Stimulated activated CD4-positive, alpha-beta T cell treated with anti-CD3 and anti-CD28 coated beads, Interleukin-1b, Interleukin-23, amount 100 ng/mL, for 24 hours (primary cell): ENCODE data around the gene TAF4.

ENCODE experiments used
- DNase-seq, 4 experiments: peaks; one replicate each; pipeline ENCODE4 v3.0.0-alpha.2; 2020; ENCODE audit warnings: low read depth in 4 of 4, low spot score in 1 of 4

The TAF4 gene

DNA sequence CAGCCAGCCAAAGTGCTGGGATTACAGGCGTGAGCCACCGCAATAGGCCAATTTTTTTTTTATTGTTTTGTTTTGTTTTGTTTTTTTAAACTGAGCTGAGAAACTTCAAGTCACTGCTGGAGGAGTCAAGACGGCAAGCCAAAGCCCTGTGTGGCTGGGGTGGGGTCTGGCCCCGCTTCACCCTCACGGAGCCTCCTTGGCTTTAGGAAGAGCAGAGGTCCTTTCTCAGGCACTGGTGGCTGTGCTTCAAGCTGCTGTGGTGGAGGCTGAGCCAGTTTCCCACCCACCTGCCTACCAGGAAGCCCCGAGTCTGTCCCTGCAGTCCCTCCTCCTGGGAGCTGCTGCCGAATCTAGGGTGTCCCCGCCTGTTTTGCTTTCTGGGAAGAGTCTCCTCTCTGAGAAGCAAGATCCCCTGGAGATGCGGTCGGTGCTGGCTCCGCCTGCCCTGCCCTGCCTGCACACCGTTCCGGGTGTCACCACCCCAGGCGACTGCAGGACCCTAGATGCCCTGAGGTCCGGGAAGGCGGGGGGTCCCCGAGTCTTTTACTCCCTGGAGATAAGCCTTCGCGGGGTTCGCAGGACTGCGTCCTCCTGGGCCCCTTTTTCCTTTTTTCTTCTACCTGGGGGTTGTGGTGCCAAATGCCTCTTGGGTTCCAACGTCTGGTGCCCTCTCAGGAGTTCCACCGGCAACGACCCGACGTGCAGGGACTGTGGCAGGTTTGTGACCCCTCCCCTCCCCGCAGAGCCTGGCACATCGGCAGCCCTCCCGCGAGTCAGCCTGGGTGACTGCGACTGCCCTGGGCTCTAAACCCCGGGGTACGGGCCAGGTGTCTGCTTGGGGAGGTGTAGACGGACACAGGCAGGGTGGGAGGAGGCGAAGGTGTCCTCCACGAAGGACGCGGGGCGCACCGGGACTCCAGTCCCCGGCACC is 100.7 kb downstream of the TAF4 start:
- DNase-seq: no peak

DNA sequence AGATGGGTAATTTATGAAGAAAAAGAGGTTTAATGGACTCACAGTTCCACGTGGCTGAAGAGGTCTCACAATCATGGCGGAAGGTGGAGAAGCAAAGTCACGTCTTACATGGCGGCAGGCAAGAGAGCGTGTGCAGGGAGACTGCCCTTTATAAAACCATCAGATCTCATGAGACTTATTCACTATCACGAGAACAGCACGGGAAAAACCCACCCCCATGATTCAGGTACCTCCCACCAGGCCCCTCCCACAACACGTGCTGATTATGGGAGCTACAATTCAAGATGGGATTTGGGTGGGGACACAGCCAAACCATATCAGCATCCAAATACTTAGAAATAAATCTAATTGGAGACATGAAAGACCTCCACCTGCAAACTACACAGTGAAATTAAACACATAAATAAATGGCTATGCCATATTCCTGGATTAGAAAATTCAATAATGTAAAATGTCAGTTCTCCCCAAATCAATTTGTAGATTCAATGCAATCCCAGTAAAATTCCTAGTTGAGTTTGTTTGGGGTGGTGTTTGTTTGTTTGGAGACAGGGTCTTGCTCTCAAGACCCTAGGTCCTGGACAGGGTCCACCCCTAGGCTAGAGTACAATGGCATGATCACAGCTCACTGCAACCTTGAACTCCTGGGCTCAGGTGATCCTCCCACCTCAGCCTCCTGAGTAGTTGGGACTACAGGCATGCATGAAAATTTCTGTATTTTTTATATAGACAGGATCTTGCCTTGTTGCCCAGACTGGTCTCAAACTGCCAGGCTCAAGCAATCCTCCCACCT is 101.6 kb downstream of the TAF4 start:
- no peak for DNase-seq

DNA sequence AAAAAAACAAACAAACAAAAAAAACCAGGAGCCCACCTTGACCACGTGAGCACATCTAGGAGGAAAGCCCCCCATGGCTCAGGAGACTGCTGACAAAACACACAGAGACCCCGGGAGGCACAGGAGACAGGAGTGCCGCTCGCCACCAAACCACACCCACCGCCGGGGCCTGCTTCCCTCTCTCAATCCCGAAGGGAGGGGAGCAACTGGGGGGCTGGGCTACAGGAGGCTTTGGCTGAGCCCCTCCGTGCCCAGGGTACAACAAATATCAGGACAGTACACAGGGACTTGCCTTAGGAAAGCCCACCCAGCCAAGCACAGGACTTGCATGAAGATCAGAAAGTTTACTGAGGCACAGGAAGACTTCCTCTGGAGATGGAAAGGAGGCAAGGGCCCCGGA is 102.5 kb downstream of the TAF4 start:
- DNase-seq: no peak

GRCh38 chr20:61960836-61961235 is 104.8 kb downstream of the TAF4 start:
- no peak for DNase-seq

DNA sequence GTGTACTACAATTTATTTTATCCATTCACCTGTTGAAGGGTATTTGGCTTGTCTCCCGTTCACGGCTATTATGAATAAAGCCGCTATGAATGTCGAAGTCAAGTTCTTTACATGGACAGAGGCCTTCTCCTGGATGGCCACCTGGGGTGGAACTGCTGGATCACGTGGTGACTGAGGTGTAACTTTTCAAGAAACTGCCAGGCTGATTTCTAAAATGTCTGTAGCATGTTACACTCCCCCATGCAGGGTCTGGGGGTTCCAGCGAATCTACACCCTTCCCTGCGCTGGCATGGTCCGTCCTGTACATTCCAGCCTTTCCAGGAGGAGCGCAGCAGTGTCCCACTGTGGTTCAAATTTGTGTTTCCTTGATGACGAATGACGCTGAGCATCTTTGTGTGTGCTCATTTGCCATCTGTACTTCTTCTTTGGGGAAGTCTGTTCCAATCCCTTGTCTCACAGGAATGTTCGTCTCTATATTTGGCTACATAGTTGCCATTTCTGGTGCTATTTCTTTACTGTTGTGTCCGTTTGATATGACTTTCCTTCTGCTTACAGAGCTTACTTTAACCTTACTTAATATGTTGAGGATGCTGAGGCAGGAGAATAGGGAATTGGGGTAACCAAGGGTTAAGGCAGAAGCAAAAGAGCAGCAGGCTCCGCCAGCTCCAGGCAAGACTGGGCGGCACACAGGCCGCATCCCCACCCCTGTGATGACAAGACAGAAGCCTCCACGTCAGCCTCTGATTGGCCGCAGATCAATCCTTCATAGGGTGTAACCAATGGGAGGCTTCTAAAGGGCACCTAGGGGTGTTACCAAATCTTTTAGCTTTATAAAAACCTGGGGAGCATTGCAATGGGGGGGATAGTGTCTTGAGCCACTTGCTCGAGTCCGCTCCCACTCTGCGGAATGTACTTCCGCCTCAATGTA is 106.6 kb downstream of the TAF4 start:
- DNase-seq: no peak

GRCh38 chr20:61957961-61958715 is 107.5 kb downstream of the TAF4 start:
- DNase-seq: no peak

- DNase-seq: no peak
Measured at GRCh38 chr20:61956396-61957342, 109.0 kb downstream of the TAF4 start.

DNA sequence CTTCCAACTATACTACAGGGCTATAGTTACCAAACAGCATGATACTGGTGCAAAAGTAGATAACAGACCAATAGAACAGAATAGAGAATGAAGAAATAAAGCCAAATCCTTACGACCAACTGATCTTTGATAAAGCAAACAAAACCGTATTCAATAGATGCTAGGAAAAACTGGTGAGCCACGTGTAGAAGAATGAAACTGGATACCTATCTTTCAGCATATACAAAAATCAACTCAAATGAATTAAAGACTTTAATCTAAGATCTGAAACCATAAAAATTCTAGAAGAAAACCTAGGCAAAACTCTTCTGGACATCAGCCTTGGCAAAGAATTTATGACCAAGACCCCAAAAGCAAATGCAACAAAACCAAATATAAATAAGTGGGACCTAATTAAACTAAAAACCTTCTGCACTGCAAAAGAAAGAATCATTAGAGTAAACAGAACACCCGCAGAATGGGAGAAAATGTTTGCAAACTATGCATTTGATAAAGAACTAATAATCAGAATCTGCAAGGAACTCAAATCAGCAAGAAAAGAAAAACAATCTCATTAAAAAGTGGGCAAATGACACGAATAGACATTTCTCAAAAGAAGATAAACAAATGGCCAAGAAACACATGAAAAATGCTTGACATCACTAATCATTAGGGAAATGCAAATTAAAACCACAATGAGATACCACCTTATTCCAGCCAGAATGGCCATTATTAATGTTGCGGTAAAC is 109.8 kb downstream of the TAF4 start:
- no peak for DNase-seq

DNA sequence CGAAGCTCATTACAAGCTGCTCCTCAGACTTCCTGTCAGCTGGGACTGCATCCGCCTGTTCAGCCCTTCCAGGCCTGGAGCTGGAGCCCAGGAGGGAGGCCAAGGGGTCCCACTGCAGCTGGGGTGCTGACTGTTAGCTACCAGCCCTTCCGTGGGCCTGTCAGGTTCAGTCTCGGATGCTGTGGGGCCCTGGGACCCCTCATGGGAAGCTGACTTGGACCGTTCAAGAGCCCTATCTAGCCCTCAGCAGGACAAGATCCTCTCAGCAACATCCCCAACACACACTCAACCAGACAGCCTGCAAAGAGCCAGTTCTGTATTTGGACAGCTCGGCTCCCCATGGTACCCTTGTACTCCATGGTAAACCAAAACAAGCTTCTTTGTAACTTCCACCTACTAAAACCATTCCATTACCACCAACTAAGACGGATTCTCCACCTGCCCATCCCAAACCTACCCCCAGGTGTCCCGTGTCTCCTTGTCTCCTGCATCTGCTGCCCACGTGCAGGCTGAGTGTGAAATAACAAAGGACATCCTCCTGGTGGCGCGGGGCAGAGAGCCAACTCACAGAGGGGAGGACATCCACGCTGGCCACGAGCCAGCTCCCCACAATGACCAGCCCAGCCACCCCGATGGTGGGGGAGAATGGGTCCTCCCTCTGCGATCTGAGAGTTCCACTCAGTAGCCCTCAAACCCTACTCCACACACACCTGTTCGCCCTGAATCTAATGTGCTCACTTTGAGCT is 111.2 kb downstream of the TAF4 start:
- DNase-seq: no peak

DNA sequence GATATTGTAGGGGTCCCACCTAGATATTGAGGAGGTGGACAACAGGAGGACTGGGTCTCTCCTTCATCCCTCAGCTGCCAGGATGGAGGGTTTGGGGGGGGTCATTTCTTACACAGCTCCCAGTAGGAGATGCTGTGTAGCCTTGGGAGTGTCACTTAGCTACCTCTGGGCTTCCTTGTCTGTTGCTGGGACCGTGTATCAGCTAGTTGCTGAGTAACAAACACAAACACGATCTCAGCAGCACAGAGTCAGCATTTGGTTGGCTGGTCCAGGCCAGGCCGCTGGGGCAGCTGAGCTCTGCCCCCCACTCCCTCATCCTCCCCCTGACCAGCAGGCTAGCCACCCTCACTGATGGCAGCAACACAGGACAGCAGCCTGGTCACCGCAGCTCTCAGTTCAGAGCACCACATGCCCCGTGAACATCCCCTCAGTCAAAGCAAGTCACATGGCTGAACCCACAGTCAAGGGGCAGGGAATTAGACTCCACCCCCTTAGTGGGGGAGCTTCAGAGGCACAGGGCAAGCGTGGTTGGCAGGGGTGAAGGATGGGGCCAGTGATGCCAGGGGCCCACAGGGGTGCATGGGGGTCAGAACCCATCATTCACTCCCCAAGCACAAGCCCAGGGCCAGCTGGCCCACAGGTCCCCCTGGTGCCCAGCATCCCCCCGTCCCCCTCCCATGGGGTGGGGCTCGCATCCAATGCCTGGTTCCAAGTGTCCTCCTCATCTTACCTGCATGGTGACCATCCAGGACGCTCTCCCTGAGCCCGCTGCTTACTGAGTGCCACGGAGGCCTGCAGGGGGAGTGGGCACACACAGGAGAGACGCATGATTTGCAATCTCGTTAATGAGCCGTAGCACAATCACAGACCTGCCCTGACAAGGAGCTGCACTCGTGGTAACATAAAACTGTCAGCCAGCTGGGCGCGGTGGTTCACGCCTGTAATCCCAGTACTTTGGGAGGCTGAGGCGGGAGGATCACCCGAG is 112.4 kb downstream of the TAF4 start:
- no peak for DNase-seq

- DNase-seq: no peak
Measured at GRCh38 chr20:61951695-61952533, 113.8 kb downstream of the TAF4 start.

DNA sequence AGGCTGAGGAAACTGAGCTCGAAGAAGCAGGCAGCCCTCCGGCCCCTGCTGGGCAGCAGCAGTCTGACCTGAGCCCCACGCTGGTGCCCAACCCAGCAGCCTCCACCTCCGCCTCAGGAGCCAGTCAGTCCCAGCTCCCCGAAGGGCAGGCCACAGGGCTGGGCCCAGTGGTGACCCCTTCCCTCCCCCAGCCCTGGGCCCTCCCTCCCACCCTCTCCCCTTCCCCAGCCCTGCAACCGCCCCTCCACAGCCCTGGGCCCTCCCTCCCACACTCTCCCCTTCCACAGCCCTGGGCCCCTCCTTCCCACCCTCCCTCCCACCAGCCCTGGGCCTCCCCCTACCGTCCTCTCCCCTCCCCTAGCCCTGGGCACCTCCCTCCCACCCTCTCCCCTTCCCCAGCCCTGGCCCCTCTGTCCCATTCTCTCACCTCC is 115.0 kb downstream of the TAF4 start:
- DNase-seq: no peak

- no peak for DNase-seq
Measured at GRCh38 chr20:61949714-61950640, 115.7 kb downstream of the TAF4 start.

DNA sequence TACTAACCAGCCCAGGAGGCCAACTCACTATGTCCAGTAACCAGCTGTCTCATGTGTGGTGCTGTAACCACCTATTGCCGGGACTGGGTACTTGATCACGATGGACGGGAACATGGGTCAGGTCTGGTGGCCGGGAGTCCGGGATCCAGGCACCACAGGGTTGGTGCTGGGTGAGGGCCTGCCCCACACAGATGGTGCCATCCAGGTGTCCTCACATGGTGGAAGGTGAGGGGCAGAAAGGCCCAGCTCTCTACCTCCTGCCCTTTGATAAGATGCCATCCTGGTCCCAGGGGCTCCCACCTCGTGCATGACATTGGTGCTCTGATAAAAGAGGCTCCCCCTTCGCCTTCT is 116.3 kb downstream of the TAF4 start:
- no peak for DNase-seq
